ENCODE measurements around the gene EFNB3. TPM values are rescaled to one million over a fixed set of nuclear protein-coding genes. Genes with fewer than 3 reads are reported as not detected.

Gene EFNB3
- polyA plus RNA-seq, 1 experiment, result 5.3 TPM

- POLR2A ChIA-PET, result no interaction called here
- Histone ChIP-seq H3K36me3 (ENCODE audit: control insufficient read depth, insufficient read depth, low read length) (no peaks in the 10 kb centered on the region), H3K4me3 (ENCODE audit: low read depth, low read length) (no peak overlapping the region), H3K27me3 (ENCODE audit: control insufficient read depth, insufficient read depth, low read length) (peaks cover 7% of the 10 kb centered on the region)
- TF ChIP-seq CTCF (IDR thresholded peaks at IDR 0.05; ENCODE audit: insufficient read depth, low read depth, low read length), result no peak
- CTCF ChIA-PET, result interaction anchor here (1.0 kb wide), 1 partner anchor 94 kb away, joined by 3 read pairs; no protein-coding TSS in a partner anchor
- DNase-seq (ENCODE audit: low read depth), result no peak
Observed at GRCh38 chr17:7727886-7728285, 22.9 kb downstream of the EFNB3 start.

- no peak for DNase-seq (ENCODE audit: low read depth)
- CTCF ChIA-PET, result interaction anchor here (0.6 to 2.8 kb wide), 4 partner anchors 13 to 108 kb away, joined by 3 to 23 read pairs (median 3); partner anchors contain the start of gene TP53
- H3K27me3 ChIP-seq (ENCODE audit: control insufficient read depth, insufficient read depth, low read length), result peaks cover 7% of the 10 kb centered on the region
- no peak for TF ChIP-seq CTCF (IDR thresholded peaks at IDR 0.05; ENCODE audit: insufficient read depth, low read depth, low read length)
- H3K36me3 ChIP-seq (ENCODE audit: control insufficient read depth, insufficient read depth, low read length), result no peaks in the 10 kb centered on the region
- POLR2A ChIA-PET, result no interaction called here
- no peak overlapping the region for H3K4me3 ChIP-seq (ENCODE audit: low read depth, low read length)
Observed at GRCh38 chr17:7729816-7730215, 24.8 kb downstream of the EFNB3 start.

- no peak for DNase-seq (ENCODE audit: low read depth)
- TF ChIP-seq CTCF (IDR thresholded peaks at IDR 0.05; ENCODE audit: insufficient read depth, low read depth, low read length), result no peak
- peaks cover 13% of the 10 kb centered on the region for H3K27me3 ChIP-seq (ENCODE audit: control insufficient read depth, insufficient read depth, low read length)
- ChIA-PET CTCF (interaction anchor here (0.6 to 0.7 kb wide), 2 partner anchors 11 to 52 kb away, joined by 3 read pairs; no protein-coding TSS in a partner anchor), POLR2A (no interaction called here)
- H3K36me3 ChIP-seq (ENCODE audit: control insufficient read depth, insufficient read depth, low read length), result no peaks in the 10 kb centered on the region
- H3K4me3 ChIP-seq (ENCODE audit: low read depth, low read length), result no peak overlapping the region
Observed at GRCh38 chr17:7732981-7733539, 28.1 kb downstream of the EFNB3 start.

GRCh38 chr17:7737601-7738000 lies 32.6 kb downstream of the EFNB3 start:
- no peaks in the 10 kb centered on the region for H3K36me3 ChIP-seq (ENCODE audit: control insufficient read depth, insufficient read depth, low read length)
- no peak overlapping the region for H3K4me3 ChIP-seq (ENCODE audit: low read depth, low read length)
- H3K27me3 ChIP-seq (ENCODE audit: control insufficient read depth, insufficient read depth, low read length), result peaks cover 14% of the 10 kb centered on the region
- DNase-seq (ENCODE audit: low read depth), result no peak
- ChIA-PET POLR2A (no interaction called here), CTCF (interaction anchor here (0.9 kb wide), 1 partner anchor 44 kb away, joined by 3 read pairs; no protein-coding TSS in a partner anchor)
- TF ChIP-seq CTCF (IDR thresholded peaks at IDR 0.05; ENCODE audit: insufficient read depth, low read depth, low read length), result no peak

- TF ChIP-seq CTCF (IDR thresholded peaks at IDR 0.05; ENCODE audit: insufficient read depth, low read depth, low read length), result no peak
- DNase-seq (ENCODE audit: low read depth), result no peak
- no peaks in the 10 kb centered on the region for H3K36me3 ChIP-seq (ENCODE audit: control insufficient read depth, insufficient read depth, low read length)
- no peak overlapping the region for H3K4me3 ChIP-seq (ENCODE audit: low read depth, low read length)
- CTCF ChIA-PET, result interaction anchor here (0.8 kb wide), 1 partner anchor 16 kb away, joined by 3 read pairs; no protein-coding TSS in a partner anchor
- peaks cover 9% of the 10 kb centered on the region for H3K27me3 ChIP-seq (ENCODE audit: control insufficient read depth, insufficient read depth, low read length)
- POLR2A ChIA-PET, result no interaction called here
Observed at GRCh38 chr17:7739746-7740145, 34.7 kb downstream of the EFNB3 start.
